GM19452 (cell line): ENCODE data around the gene SUFU.
A peak's percentile ranks its signal among the peaks of the same experiment; 100 is the strongest.

Experiments used
- ATAC-seq: cut with Tn5 transposase; IDR thresholded peaks from one replicate; pipeline ENCODE4 v1.9.1; 2021; ENCODE audit not compliant: unreplicated experiment

Gene SUFU

DNA sequence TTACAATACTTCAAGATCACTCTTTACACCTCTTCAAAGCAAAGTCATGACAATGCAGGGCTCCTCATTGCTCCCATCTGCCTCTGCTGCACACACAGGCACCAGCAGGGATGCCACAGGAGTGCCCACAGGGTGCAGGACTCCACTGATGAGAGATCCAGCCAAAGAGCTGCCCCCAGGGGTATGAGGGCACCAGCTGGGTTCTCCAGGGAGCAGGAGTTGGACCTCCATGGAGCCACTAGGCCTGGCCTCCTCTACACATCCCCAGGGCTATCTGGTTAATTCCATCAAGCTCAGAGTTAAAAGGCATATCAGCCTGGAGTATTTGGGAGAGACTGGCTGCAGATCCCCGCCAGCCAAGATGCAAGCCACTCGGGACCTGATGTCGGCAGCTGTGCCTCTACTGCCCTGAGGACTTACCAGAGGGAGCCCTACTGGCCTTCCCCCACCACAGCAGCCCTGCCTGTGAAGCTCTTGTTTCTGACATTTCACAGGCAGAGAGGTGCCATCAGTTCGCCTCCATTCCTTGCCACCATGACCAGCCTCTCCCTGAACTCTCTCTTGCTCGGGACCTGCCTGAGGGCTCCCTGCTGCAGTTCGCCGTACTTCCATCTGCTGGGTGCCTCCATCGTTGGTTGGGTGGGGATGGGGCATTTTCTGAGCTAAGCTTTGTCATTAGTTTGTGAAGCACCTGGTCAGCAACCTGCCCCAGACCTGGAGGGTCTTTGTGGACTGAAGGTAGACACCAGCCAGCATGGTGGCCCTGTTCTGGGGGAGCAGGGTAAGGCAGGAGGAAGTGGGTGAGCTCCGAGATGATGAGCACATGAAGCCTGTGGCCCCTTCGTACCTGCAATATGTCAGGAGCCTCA, 128.0 kb downstream of the SUFU start:
- no peak for ATAC-seq

DNA sequence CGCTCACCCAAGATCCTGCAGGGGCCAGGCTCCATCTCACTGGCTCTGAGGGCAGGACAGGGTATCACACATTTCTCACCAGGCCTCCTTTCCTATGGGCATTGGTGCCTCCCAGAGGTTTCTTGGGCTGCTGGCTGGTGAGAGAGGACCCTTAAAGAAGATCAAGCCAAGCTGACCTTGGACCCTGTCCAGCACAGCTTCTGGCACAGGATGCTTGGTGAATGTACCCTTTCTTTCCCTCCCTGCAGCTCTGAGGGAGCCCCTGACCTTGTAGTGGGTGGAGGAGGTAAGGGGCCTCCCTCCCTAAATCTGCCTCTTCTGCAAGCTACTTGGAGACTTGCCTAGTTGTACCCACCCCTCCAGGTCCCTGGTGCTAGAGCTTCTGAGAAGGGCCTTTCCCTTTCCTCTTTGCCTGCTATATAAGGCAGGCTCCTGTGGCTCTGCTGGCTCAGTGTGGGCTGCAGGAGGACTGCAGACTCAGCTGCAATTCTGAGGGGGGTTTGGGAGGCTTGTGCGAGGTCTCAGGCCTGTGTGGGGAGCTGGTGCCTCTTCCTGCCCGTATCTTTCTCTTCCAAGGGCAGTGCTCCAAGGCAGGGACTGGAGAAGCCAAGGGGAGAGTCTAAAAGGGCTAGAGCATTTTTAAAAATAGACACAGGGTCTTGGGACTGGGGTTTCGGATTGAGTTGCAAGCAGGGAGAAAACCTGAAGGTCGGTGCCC, 128.8 kb downstream of the SUFU start:
- no peak for ATAC-seq

DNA sequence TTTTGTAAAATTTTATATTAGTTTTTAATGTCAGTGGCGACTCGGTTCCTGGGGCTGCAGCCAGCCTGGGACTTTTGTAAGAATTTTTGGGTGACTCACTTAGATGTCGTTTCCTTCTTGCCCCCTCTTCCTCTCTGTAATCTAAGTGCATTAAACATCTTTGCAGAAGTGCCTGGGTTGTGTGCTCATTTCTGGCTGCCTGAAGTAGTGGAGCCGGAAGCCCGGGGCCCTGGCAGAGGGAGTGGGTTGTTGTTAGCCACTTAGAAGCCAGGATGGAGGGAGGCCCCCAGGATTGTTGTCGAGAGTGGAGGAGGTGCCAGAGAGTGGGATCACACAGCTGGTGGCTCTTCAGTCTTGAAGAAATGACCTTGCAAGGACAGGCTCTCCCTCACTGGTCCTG, 129.5 kb downstream of the SUFU start:
- ATAC-seq, result no peak

DNA sequence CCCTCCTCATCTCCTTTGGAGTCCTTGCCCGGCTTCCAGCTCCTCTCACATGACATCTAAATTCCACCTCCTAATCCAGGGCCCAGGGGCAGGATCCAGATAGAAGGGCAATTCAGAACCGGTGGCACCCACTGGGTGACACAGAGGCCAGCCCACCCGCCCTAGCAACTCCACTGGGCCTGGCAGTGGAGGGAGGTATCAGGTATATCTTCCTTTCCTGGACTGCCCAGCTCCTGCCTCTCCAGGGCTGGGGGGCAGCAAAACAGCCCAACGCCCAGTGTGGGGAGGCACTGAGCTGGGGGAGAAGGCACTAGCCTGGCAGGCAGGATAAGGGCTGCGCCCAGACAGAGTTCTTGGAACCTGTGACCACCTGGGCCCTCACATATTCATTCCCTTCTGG, 130.1 kb downstream of the SUFU start:
- no peak for ATAC-seq

DNA sequence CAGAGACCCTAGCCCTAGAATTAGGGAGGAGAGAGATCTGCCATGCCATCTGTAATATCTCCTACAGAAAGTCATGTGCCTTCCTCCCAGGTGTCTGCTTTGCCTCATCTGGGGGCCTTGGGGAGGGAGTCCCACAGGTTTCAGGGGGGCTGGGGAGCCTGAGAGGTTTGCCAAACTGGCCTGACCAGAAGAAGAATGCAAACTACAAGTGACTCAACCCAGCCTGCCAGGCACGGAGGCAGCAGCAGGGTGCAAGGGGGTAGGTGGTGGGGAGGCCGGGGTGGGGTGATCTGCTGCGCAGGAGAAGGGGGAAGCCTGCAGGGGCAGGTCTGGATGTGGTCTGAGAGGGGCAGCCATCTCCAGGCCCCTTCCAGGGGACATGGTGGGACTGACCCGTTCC, 130.9 kb downstream of the SUFU start:
- no peak for ATAC-seq

DNA sequence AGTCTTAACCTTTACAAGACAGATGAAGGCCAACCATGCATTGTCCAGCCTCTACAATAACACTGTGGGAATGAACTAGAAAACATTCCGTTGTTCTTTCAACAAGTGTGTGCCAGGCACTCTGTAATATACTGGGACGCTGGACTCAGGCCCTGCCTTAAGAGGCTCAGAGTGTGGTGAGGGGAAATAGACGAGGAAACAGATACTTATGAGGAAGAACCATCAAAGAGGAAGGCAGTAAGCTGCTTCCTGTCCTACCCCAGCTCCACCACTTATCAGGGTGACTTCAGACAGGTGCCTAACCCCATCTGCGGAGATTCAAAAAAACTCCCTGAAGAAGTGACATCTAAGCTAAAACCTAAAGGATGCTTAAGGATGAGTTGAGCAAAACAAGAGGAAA, 131.6 kb downstream of the SUFU start:
- no peak for ATAC-seq

DNA sequence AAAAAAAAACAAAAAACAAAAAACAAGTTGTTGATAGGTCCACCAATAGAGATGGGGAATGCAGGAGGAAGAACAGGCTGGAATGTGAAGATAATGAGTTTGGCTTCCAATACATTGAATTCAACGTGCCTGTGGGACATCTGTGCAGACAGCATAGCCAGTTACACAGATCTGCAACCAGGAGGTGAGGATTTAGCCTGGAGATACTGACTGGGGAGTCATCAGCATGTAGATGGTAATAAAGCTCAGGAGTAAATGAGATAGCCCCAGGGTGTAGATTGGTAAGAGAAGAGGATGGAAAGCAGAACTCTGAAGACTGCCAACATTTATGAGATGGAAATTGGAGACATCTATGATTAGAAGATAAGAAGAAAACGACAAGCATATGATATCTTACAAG, 135.8 kb downstream of the SUFU start:
- ATAC-seq, result no peak

DNA sequence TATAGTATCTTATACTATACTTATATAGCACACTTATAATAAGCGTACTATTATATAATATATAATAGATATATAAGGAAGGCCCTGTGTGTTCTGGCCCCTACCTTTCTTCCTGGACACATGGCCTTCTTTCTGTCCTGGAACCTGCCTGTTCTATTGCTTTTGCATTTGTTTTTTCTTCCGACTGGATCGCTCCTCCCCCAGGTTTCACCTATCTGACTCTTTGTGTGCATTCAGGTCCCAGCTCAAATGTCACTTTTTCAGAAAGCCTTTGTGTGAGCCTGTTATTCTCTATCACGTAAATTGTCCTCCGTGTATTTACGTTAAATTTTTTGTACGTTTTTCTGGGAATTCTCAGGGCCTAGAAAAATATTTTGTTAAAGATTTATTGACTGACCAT, 137.6 kb downstream of the SUFU start:
- no peak for ATAC-seq

DNA sequence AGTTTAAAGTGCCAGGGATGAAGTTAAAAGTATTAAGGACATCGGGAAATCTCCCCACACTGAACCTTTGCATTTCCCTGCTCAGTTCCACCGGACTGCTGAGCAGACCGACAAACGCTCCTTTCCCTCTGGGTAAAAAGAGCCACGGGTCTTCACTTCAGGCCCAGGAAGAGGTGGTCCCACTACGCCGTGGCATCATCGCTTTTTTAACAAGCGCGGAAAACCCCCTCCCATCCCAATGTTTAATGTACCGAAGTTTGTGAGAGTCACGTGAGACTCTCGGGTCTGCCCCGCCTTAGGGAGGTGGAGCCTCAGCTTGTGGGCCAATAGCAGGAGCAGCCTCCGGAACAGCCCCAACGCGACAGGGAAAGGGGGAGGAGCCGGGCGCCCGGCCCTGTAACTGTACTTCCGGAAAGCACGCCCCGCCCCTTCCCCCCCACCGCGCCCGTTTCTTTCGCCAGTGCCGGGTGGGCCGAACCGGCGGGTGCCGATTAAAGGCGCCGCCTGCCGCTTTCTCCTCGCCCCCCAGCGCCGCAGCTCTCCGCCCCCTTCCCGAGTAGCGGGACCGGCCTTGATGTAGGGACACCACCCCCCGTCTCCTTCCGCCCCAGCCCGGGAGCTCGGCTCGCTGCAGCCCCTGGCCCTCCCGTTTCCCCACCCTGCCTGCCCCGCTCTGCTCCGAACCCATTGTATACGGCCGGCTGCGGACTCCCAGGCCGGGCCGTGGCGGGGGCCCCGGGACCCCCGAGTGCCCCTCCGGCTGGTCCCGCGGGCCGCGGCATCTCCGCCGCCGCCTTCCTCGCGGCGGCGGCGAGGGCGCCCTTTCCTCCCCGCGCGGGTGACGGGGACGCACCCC, 138.3 kb downstream of the SUFU start:
- ATAC-seq, result peak; percentile 51

DNA sequence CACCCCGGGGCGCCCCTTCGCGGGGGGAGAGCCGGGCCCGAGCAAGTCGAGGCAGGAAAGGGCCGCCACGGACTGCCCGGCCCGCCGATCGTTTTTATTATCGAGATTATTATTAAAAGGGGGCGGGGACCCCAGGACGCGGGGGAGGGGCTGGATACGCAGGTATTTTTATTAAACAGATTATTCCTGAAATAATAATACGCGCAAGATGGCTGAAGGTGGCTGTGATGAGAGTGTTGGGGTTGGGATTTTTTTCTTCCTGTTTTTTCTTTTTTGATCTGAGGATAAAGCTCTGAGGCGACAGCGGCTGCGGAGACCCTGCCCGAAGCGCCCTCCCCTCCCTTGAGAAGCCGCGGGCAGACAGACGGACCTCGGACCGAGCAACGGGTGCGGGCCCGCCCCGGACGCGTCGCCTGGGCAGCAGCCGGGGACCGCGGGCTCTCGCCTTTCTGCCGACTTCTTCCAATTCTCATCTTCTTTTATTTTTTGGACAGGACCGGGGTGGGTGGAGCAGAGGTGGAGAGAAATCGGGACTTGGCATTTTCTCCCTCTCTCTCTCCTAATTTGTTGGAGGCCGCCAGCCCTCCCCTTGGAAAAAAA, 139.1 kb downstream of the SUFU start:
- no peak for ATAC-seq

DNA sequence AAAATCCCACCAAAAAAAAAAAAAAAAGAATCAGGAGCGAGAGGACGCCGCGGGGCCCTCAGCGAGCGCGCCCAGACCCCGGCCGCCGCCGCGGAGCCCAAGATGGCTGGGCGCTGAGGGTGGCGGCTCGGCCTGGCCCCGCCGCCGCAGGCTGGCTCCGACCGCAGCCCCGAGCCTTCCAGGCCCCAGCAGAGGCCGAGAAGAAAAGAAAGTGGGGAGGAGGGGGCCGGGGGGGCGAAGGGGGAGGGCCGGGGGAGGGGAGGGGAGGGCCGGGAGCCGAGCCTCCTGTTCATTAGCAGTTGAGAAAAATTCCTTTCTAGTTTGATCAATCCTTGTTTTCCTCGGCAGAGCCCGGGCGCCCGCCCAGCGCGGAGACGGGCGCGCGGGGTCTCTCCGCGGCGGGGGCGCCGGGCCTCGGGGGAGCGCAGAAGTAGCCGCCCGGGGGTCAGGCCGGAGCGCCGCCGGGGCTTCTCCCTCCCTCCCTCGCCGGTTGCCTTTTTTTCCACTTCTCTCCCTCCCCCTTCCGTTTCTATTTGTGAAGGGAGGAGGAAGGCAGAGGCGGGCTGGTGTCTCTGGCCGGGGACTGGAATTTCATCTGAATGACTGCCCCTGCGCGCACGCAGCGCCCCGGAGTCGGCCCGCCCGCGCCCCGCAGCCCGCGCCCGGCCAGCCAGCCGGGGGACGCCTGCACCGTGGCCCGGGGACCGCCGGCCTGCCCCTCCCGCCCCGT, 139.7 kb downstream of the SUFU start:
- no peak for ATAC-seq

DNA sequence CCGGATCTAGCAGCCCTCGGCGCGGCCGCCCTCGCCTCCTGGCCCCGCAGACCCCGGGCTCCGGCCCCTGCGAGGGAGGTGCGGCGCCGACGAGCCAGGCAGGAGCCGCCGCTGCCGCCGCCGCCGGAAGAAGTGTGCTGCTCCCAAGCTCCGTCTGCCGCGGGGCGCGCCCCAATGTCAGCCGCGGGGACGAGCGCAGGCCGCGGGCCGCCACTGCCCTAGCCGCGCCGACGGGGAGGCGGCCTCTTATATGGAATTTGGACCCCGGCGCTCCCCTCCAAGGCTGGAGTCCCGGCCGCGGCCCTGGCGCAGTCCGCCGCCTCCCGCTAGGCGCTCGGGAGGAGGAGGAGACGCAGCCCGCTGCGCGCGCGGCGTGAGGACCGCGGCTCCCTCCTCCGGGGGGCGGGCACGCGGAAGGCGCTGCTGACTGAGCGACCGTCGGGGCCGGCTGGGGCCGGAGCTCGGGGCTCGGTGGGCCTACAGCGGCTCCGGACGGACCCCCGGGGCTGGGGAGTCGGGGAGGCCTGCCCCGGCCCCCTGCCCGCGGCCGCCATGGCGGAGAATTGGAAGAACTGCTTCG, 140.4 kb downstream of the SUFU start, which contains the start of gene TRIM8:
TSS of gene TRIM8 (plus strand) at position 414 of the 580 bp plus-strand sequence. CDS start at position 553, 139 bp downstream.
- no peak for ATAC-seq

DNA sequence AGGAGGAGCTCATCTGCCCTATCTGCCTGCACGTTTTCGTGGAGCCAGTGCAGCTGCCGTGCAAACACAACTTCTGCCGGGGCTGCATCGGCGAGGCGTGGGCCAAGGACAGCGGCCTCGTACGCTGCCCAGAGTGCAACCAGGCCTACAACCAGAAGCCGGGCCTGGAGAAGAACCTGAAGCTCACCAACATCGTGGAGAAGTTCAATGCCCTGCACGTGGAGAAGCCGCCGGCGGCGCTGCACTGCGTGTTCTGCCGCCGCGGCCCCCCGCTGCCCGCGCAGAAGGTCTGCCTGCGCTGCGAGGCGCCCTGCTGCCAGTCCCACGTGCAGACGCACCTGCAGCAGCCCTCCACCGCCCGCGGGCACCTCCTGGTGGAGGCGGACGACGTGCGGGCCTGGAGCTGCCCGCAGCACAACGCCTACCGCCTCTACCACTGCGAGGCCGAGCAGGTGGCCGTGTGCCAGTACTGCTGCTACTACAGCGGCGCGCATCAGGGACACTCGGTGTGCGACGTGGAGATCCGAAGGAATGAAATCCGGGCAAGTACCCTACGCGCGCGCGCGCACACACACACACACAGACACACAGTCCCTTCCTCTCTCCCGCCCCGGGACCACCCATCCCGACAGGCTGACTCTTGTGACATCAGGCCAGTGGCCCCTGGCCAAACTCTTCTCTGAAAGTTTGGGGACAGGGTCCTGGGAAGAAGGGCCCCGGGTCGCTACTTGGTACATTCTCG, 141.0 kb downstream of the SUFU start:
- ATAC-seq, result no peak

DNA sequence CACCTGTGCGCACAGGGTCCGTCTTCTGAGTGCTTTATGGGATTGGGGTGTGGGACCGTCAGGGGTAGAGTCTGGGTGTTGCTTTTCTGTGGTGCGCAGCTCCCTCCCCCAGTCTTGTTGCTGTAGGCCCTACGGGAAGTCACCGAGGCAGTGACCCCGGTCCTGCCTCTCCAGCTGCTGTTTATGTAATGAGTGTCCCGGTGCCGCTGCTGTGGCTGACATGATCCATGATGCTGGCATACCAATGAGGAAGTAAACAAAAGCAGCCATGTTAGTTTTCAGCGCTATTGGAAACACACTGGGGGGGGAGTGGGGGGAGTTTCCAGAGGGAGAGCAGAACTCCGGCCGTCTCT, 141.6 kb downstream of the SUFU start:
- ATAC-seq, result no peak

DNA sequence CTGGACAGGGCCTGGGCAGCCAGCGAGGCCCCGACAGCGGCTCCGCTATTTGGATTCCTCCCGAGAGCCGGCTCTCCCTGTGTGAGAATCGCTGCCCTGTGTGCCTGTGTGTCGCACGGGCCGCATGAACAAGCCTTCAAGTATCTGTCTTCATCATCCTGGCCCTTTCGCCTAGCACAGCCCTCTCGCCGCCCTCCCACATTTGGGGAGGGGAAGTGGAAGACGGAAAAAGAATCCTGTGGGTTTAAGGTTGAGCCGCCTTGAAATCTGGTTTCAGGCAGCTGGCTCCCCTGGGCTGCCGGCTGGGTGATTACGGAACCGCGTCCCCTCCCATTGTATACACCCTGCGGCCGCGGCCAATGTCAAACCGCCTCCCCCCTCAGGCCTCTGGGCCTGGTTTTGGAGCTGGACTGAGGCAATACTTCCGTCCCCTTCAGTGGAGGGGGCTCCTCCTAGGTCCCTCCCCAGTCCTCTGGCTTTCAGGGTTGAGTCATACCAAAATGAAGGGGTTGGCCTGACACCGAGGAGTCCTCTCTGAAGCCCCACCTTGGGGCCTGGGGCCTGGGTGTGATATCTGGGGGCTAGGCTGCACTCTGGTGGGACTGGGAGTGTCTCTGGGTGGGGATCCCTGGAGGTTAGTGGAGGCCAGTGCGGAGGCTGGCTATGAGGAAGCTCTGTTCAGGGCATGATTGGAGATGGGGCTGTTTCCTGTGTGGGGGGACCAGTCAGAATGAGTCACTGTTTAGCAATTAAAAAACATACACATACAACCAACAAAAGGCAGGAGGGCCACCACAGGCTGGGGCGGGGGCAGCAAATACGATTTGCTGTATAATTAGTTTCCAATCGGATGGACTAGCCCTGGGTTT, 142.2 kb downstream of the SUFU start:
- peak; percentile 32 for ATAC-seq

DNA sequence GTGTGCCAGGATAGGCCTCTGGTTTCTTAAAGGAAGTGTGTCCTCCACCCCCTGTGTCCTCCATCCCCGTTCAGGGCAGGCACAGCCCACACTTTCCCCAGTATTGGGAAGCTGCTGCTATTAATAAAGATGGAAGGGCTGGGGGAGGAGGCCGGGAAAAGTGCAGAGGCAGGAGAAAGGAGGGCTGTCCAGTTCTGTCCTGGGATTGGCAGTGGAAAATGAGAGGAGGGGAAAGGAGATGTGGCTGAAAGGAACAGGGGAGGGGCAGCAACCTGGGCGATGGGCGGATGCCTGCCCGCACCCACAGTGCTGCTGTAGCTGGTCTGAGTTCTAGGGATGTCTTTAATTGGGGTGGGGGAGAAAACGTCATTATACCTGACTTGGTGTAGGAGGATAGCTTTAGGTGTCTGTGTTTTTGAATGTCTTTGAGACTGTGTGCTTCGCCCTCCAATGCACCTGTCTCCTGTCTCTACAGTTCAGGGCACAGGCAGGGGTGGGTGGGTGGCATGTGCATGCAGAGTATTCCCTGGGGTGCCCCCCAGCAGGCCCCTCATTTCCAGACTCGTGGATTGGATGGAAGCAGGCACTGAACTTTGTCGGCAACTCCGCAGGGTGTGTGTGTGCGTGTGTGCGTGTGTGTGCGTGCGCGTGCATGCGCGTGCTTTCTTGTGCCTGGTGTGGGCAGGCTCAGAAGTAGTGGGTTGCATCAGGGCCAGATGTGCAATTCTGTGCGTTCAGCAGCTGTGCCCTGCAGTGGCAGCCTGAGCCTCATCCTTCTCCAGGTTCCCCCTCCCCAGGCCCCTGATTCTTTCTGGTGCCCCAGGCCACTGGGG, 143.1 kb downstream of the SUFU start:
- ATAC-seq, result no peak

DNA sequence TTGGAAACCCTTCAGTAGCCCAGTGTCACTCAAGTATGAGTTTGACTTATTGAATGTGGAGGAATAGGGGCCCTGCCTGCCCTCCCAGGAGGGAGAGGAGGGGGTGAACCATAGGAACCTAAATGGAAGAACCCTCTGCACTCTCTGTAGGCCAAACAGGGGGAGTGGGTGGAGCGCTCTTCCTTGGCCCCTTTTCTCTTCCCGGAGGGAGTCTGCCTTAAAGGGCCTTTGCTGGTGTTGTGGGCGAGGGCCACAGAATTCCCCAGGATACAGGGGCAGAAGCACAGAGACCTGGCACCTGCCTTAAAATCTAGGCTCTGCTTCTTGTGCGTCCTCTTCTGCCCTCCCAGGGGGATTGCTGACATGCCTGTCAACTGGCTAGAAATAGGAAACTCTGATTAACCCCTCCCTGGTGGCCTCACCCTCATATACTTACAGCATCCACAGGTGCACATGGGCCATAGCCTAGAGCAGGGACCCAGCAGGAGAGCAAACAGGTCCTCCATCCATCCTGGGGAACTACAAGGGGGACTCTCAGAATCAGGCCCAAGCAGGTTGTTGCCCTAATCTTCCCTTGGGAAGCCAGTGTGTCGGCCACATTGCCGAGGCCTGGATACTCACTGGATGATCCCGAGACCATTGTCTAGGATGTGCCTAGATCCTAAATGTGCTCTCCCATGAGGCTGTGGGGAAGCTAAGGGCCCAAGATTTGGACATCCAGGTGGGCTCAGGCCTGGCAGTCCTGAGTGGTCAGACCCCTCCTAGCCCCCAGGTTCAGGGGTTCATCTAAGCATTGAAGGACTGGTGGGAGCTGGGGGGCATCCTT, 143.9 kb downstream of the SUFU start:
- no peak for ATAC-seq
